OCI-LY7 (cell line): ENCODE results near the gene ARHGEF38. TPM values are rescaled to one million over a fixed set of nuclear protein-coding genes. Genes with fewer than 3 reads are reported as not detected.

Experiments
- BruUV-seq: library from RNA; stranded (reverse); fragments of 400-500 nt; replicated peaks from 2 replicates; lab custom pipeline; 2021; lab: Mats Ljungman, UMichigan
- CTCF ChIA-PET: fragments of 300-600 bp; sonication (Branson Sonifier 250); formaldehyde crosslinking; loops from one replicate; lab custom pipeline; 2022; ENCODE audit warnings: antibody characterized with exemption; ENCODE audit not compliant: unreplicated experiment; lab: Charles Lee
- POLR2A ChIA-PET: fragments of 300-600 bp; sonication (Branson Sonifier 250); formaldehyde crosslinking; loops from one replicate; lab custom pipeline; 2022; ENCODE audit warnings: antibody characterized with exemption; lab: Charles Lee
- DNase-seq: peaks from one replicate; pipeline ENCODE4 v3.0.0-alpha.2; 2015; ENCODE audit warnings: low spot score
- H2AFZ ChIP-seq: fragments of 200-600 bp; sonication (generic), shearing (Covaris generic); 2 replicates; pipeline ENCODE4 v1.6.1; 2014; ENCODE audit warnings: mild to moderate bottlenecking, antibody characterized with exemption, low read length, moderate library complexity
- H3K27ac ChIP-seq: fragments of 200-600 bp; sonication (generic); 2 replicates; pipeline ENCODE4 v1.5.1; 2014; ENCODE audit warnings: mixed run types, low read depth, mild to moderate bottlenecking, moderate library complexity, low read length, inconsistent platforms; ENCODE audit not compliant: poor library complexity, severe bottlenecking
- H3K36me3 ChIP-seq: fragments of 200-600 bp; sonication (generic); 2 replicates; pipeline ENCODE4 v1.6.1; 2014; ENCODE audit warnings: mild to moderate bottlenecking, antibody characterized with exemption, low read length, moderate library complexity, mixed read lengths; ENCODE audit not compliant: insufficient read depth
- H3K4me1 ChIP-seq: fragments of 200-600 bp; sonication (generic); 2 replicates; pipeline ENCODE4 v1.5.1; 2014; ENCODE audit warnings: mild to moderate bottlenecking, low read length; ENCODE audit not compliant: insufficient read depth, poor library complexity, severe bottlenecking
- H3K4me2 ChIP-seq: fragments of 200-600 bp; sonication (generic); 2 replicates; pipeline ENCODE4 v1.6.1; 2014; ENCODE audit warnings: mild to moderate bottlenecking, low read length
- H3K4me3 ChIP-seq: fragments of 200-600 bp; sonication (generic); 2 replicates; pipeline ENCODE4 v1.5.1; 2014; ENCODE audit warnings: mild to moderate bottlenecking, low read depth, low read length; ENCODE audit not compliant: poor library complexity, severe bottlenecking
- H3K79me2 ChIP-seq: fragments of 200-600 bp; sonication (generic); 2 replicates; pipeline ENCODE4 v1.6.1; 2016; ENCODE audit warnings: low read depth, mild to moderate bottlenecking, low read length, moderate library complexity, mixed read lengths; ENCODE audit not compliant: insufficient read depth
- H3K9me2 ChIP-seq: fragments of 200-600 bp; sonication (generic); 2 replicates; pipeline ENCODE4 v1.6.1; 2016; ENCODE audit warnings: mild to moderate bottlenecking, low read length, mixed read lengths; ENCODE audit not compliant: insufficient read depth
- H3K9me3 ChIP-seq: fragments of 200-600 bp; sonication (generic); 2 replicates; pipeline ENCODE4 v1.6.1; 2014; ENCODE audit warnings: mild to moderate bottlenecking, mixed run types, low read length, mixed read lengths
- H4K20me1 ChIP-seq: fragments of 200-600 bp; sonication (generic); 2 replicates; pipeline ENCODE4 v1.6.1; 2014; ENCODE audit warnings: mild to moderate bottlenecking, antibody characterized with exemption, low read length, moderate library complexity, mixed read lengths; ENCODE audit not compliant: insufficient read depth
- CTCF ChIP-seq: fragments of 200-600 bp; sonication (generic); conservative IDR thresholded peaks from 2 replicates; pipeline ENCODE4 v1.5.1; 2014; ENCODE audit warnings: mild to moderate bottlenecking, antibody characterized with exemption, low read length, moderate library complexity, mixed read lengths
- EZH2phosphoT487 ChIP-seq: fragments of 200-600 bp; sonication (generic); IDR thresholded peaks from 2 replicates; pipeline ENCODE4 v1.6.1; 2018; ENCODE audit warnings: low read depth, borderline replicate concordance, mild to moderate bottlenecking, mixed run types, antibody characterized with exemption, low read length, moderate library complexity, mixed read lengths
- intact Hi-C: fragments of 100-400 bp; cut with micrococcal nuclease; formaldehyde crosslinking; loops from one replicate; pipeline ENCODE4 v1.10.0; 2022; ENCODE audit not compliant: unreplicated experiment
- total RNA-seq, 2 experiments: library from RNA; depleted of rRNA in 1 of 2; stranded (reverse); fragments of >200 nt in 1 of 2; shearing (Covaris generic) in 1 of 2; gene quantifications; 2 replicates each; pipeline ENCODE4 v1.2.3, GENCODE V29; 2014 to 2022

Gene ARHGEF38
- total RNA-seq, 2 experiments from 2014 or later, result not detected

GRCh38 chr4:105715692-105716278 lies 163.4 kb downstream of the ARHGEF38 start:
- Histone ChIP-seq H3K27ac (no peak overlapping the region), H3K4me1 (peaks cover 14% of the 10 kb centered on the region), H3K36me3 (peaks cover 22% of the 10 kb centered on the region), H2AFZ (no peak overlapping the region), H4K20me1 (peaks cover 14% of the 10 kb centered on the region), H3K4me2 (no peak overlapping the region), H3K79me2 (peaks cover 32% of the 10 kb centered on the region; the same call in 1 of the 2 replicates), H3K9me3 (no peaks in the 10 kb centered on the region), H3K9me2 (no peaks in the 10 kb centered on the region), H3K4me3 (no peak overlapping the region)
- BruUV-seq, result no TSS peak
- peak; percentile 90 for TF ChIP-seq CTCF
- no peak for TF ChIP-seq EZH2phosphoT487
- intact Hi-C loops, result loop anchor here (2.0 to 10.0 kb wide), 2 partner anchors 195 to 599 kb away; partner anchors contain the start of genes AIMP1 and TBCK
- DNase-seq, result peak; percentile 45
- ChIA-PET POLR2A (interaction anchor here (0.6 to 1.0 kb wide), 4 partner anchors 21 to 242 kb away, joined by 3 to 4 read pairs (median 3); partner anchors contain the start of gene PPA2), CTCF (no interaction called here)

- intact Hi-C loops, result loop anchor here (10.0 kb wide), 1 partner anchor 596 kb away; the partner anchor contains the start of genes AIMP1 and TBCK
- POLR2A ChIA-PET, result interaction anchor here (1.0 to 2.2 kb wide), 3 partner anchors 8 to 10 kb away, joined by 3 to 13 read pairs (median 6); no protein-coding TSS in a partner anchor
Observed at GRCh38 chr4:105719204-105719603, 166.8 kb downstream of the ARHGEF38 start.

More at GRCh38 chr4:105719204-105719603, 166.8 kb downstream of the ARHGEF38 start:
- no TSS peak for BruUV-seq
- H3K9me3 ChIP-seq, result no peaks in the 10 kb centered on the region
- H3K79me2 ChIP-seq, result peaks cover 19% of the 10 kb centered on the region; the same call in 1 of the 2 replicates
- H2AFZ ChIP-seq, result no peak overlapping the region
- DNase-seq, result no peak
- peaks cover 19% of the 10 kb centered on the region for H3K4me1 ChIP-seq
- no peak overlapping the region for H3K27ac ChIP-seq
- peaks cover 45% of the 10 kb centered on the region for H3K36me3 ChIP-seq
- no peaks in the 10 kb centered on the region for H3K9me2 ChIP-seq
- H3K4me3 ChIP-seq, result no peak overlapping the region
- H3K4me2 ChIP-seq, result no peak overlapping the region
- CTCF ChIA-PET, result no interaction called here
- peaks cover 11% of the 10 kb centered on the region for H4K20me1 ChIP-seq
- no peak for TF ChIP-seq CTCF
- no peak for TF ChIP-seq EZH2phosphoT487
